Stimulated activated CD8-positive, alpha-beta memory T cell treated with anti-CD3 and anti-CD28 coated beads, Interleukin-7, amount 100 ng/mL, for 24 hours (primary cell): ENCODE data around the gene TRIM44.
"Not testable (repeated sequence)": the region's sequence is repeated elsewhere in the genome, so short reads cannot be mapped to it uniquely, and the experiment has no call there.

Experiments
- DNase-seq: peaks from one replicate; pipeline ENCODE4 v3.0.0-alpha.2; 2020; ENCODE audit warnings: low read depth

The TRIM44 gene

DNA sequence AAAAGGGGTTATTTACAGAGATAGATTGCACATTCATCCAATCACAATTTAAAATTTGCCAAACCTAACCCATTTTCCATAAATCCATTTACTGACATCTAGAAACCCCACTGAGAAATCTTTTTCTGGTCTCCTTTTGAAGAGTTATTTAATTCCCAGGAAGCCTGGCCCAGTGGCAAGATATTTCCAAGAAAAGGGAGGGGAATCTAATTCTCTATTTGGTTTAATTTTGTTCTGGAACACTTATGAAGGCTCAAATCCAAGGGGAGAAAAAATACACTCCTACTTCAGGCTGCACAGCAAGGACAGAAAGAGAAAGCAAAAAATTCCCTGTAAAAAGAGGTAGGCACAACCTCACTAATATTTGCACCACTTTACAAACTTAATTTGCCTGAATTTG, 193.1 kb downstream of the TRIM44 start:
- no peak for DNase-seq

DNA sequence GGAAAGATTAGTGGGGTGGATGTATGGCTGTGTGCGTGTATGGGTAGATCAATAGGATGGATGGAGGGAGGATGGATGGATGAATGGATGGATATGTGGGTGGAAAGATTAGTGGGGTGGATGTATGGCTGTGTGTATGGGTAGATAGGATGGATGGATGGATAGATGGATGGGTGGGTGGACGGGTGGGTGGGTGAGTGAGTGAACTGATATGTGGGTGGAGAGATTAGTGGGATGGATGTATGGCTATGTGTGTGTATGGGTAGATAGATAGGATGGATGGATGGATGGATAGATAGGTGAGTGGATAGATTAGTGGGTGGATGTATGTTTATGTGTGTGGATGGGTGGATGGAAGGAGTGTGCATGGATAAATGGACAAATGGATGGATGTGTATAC, 193.7 kb downstream of the TRIM44 start:
- DNase-seq, result no peak

DNA sequence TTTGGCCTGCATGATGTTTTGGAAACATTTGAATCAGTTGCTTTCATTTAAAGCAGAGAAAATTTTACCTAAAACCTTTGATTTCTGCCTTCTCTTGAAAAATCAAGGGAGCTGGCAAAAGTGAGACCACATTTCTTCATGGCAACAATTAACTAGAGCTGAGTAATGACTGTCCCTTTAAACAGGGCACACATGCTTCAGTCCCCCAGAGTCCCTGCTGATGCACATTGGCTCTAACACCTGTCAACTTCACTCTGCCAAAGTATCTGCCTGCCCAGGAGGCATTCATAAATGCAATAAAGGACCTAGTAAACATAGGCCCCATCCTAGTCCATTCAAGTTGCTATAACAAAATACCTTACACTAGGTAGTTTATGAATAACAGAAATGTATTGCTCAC, 194.2 kb downstream of the TRIM44 start:
- no peak for DNase-seq

GRCh38 chr11:35857922-35858321, 195.3 kb downstream of the TRIM44 start:
- no peak for DNase-seq

- DNase-seq, result no peak
Observed at GRCh38 chr11:35859301-35859700, 196.7 kb downstream of the TRIM44 start.

DNA sequence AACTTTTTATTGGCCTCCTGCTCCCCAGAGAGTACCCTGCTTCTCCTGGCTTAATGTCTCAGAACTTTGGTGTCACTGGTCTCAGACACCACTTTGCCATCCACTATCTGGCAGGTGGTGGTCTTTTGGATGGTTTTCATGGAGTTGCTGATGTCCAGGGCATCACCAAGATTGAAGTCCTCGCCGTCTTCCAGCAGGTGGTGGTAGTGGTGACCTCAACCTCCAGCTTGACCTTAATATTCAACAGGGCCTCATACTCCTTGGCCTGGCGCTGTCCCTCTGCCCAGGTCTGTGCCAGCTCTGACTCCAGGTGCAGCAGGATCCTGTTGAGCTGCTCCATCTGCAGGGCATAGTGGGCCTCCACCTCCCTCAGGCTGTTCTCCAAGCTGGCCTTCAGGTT, 197.6 kb downstream of the TRIM44 start:
- DNase-seq, result not testable (repeated sequence)

GRCh38 chr11:35861191-35861590, 198.6 kb downstream of the TRIM44 start:
- no peak for DNase-seq

- no peak for DNase-seq
Observed at GRCh38 chr11:35862666-35863065, 200.1 kb downstream of the TRIM44 start.

- no peak for DNase-seq
Observed at GRCh38 chr11:35864131-35864530, 201.6 kb downstream of the TRIM44 start.

DNA sequence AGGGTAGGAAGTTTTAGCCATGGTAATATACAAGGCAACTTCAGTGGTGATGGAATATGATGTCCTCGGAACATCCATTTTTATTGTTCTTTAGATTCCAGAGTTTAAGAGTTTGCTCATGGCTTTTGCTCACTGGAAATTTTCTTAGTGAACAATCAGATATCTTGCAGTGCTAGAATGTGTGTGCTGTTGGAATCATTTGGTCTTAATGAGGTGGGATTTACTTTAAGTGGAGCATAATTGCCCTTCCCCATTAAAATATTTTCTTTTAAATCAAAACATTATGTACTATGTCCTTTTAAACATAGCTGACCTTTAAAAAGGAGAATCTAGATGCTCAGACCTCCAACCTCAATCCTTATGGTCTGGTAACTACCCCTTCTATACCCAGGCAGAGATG, 204.0 kb downstream of the TRIM44 start:
- no peak for DNase-seq
